WTC11 (cell line): ENCODE results near the gene ALDH2. TPM values are rescaled to one million over a fixed set of nuclear protein-coding genes. Genes with fewer than 3 reads are reported as not detected.
A peak's percentile ranks its signal among the peaks of the same experiment; 100 is the strongest.
"Not testable (repeated sequence)": the region's sequence is repeated elsewhere in the genome, so short reads cannot be mapped to it uniquely, and the experiment has no call there.

Source experiments
- ATAC-seq: fragments of 200-7000 bp; cut with Tn5 transposase; 2 replicates; pipeline ENCODE4 v1.10.0; 2021; ENCODE audit warnings: mild to moderate bottlenecking, moderate library complexity
- CTCF ChIA-PET: fragments of 300-600 bp; sonication (Branson Sonifier 250); formaldehyde crosslinking; loops from one replicate; lab custom pipeline; 2021; ENCODE audit warnings: antibody characterized with exemption; lab: Charles Lee
- POLR2A ChIA-PET: fragments of 350-600 bp; sonication (Branson Sonifier 250); formaldehyde crosslinking; loops from one replicate; lab custom pipeline; 2021; ENCODE audit warnings: antibody characterized with exemption; lab: Charles Lee
- DNase-seq: peaks from one replicate; pipeline ENCODE4 v3.0.0; 2021; ENCODE audit warnings: low spot score
- H3K27ac Mint-ChIP-seq: 2 replicates; pipeline ENCODE4 v1.8.0; 2021; ENCODE audit warnings: mixed read lengths
- H3K27me3 Mint-ChIP-seq: 2 replicates; pipeline ENCODE4 v1.8.0; 2021; ENCODE audit warnings: low read depth, mild to moderate bottlenecking, moderate library complexity, mixed read lengths
- H3K36me3 Mint-ChIP-seq: 2 replicates; pipeline ENCODE4 v1.8.0; 2021; ENCODE audit warnings: mixed read lengths
- H3K4me1 Mint-ChIP-seq: 2 replicates; pipeline ENCODE4 v1.8.0; 2022; ENCODE audit warnings: mixed read lengths
- H3K4me3 Mint-ChIP-seq: 2 replicates; pipeline ENCODE4 v1.8.0; 2021; ENCODE audit warnings: mild to moderate bottlenecking, moderate library complexity, mixed read lengths
- H3K9me3 Mint-ChIP-seq: 2 replicates; pipeline ENCODE4 v1.8.0; 2021; ENCODE audit warnings: mixed read lengths
- CREB1 ChIP-seq: sonication (generic); formaldehyde crosslinking; IDR thresholded peaks from 2 replicates; pipeline ENCODE4 v1.8.0; 2023; ENCODE audit warnings: mild to moderate bottlenecking, missing genetic modification reagents
- CREM ChIP-seq: sonication (generic); formaldehyde crosslinking; IDR thresholded peaks from 2 replicates; pipeline ENCODE4 v1.8.1; 2022; ENCODE audit warnings: mild to moderate bottlenecking, missing genetic modification reagents, moderate library complexity
- CTCF ChIP-seq: fragments of 200-600 bp; IDR thresholded peaks from 2 replicates; pipeline ENCODE4 v1.8.0; 2022; ENCODE audit warnings: antibody characterized with exemption
- FOXJ3 ChIP-seq: sonication (generic); formaldehyde crosslinking; IDR thresholded peaks from 2 replicates; pipeline ENCODE4 v1.9.0; 2021; ENCODE audit warnings: missing genetic modification reagents, mild to moderate bottlenecking, borderline replicate concordance
- FOXP4 ChIP-seq: sonication (generic); formaldehyde crosslinking; IDR thresholded peaks from 2 replicates; pipeline ENCODE4 v1.8.0; 2022; ENCODE audit warnings: mild to moderate bottlenecking, missing genetic modification reagents
- GTF2I ChIP-seq: fragments of 250-450 bp; sonication (Bioruptor Pico); conservative IDR thresholded peaks from 2 replicates; pipeline ENCODE4 v1.4.0; 2021; ENCODE audit warnings: mild to moderate bottlenecking
- HMGA2 ChIP-seq: fragments of 250-450 bp; sonication (Bioruptor Pico); IDR thresholded peaks from 2 replicates; pipeline ENCODE4 v1.4.0; 2021; ENCODE audit warnings: mild to moderate bottlenecking, moderate library complexity
- JAZF1 ChIP-seq: fragments of 250-450 bp; sonication (Bioruptor Pico); IDR thresholded peaks from 2 replicates; pipeline ENCODE4 v1.9.0; 2021; ENCODE audit warnings: moderate library complexity, mild to moderate bottlenecking, inconsistent platforms
- NFE2L1 ChIP-seq: sonication (generic); formaldehyde crosslinking; IDR thresholded peaks from 2 replicates; pipeline ENCODE4 v1.8.1; 2023; ENCODE audit warnings: missing genetic modification reagents
- PRDM15 ChIP-seq: sonication (generic); formaldehyde crosslinking; IDR thresholded peaks from 2 replicates; pipeline ENCODE4 v1.8.0; 2022; ENCODE audit warnings: missing genetic modification reagents
- TEAD4 ChIP-seq: sonication (generic); formaldehyde crosslinking; IDR thresholded peaks from 2 replicates; pipeline ENCODE4 v1.8.0; 2022; ENCODE audit warnings: mild to moderate bottlenecking, missing genetic modification reagents
- ZBTB43 ChIP-seq: sonication (generic); formaldehyde crosslinking; IDR thresholded peaks from 2 replicates; pipeline ENCODE4 v1.8.1; 2023; ENCODE audit warnings: mild to moderate bottlenecking, missing genetic modification reagents
- ZMAT4 ChIP-seq: fragments of 250-450 bp; sonication (Bioruptor Pico); IDR thresholded peaks from 2 replicates; pipeline ENCODE4 v1.9.0; 2021; ENCODE audit warnings: mild to moderate bottlenecking
- ZNF219 ChIP-seq: sonication (generic); formaldehyde crosslinking; IDR thresholded peaks from 2 replicates; pipeline ENCODE4 v1.8.0; 2023; ENCODE audit warnings: missing genetic modification reagents, mild to moderate bottlenecking, borderline replicate concordance
- ZNF317 ChIP-seq: sonication (generic); formaldehyde crosslinking; IDR thresholded peaks from 2 replicates; pipeline ENCODE4 v1.8.1; 2023; ENCODE audit warnings: low read depth, mild to moderate bottlenecking, moderate library complexity, missing genetic modification reagents, borderline replicate concordance
- total RNA-seq: library from RNA; stranded (reverse); gene quantifications from 3 replicates; pipeline ENCODE4 v1.2.3, GENCODE V29; 2021
- TF ChIP-seq, protein P1 (sequence below): sonication (generic); formaldehyde crosslinking; IDR thresholded peaks from 2 replicates; pipeline ENCODE4 v1.8.1; 2023; ENCODE audit warnings: mild to moderate bottlenecking, missing genetic modification reagents, moderate library complexity
- TF ChIP-seq, protein P2 (sequence below): fragments of 250-450 bp; sonication (Bioruptor Pico); IDR thresholded peaks from 2 replicates; pipeline ENCODE4 v2.1.2; 2022; ENCODE audit warnings: mild to moderate bottlenecking, moderate library complexity
- TF ChIP-seq, protein P3 (sequence below): sonication (generic); formaldehyde crosslinking; IDR thresholded peaks from 2 replicates; pipeline ENCODE4 v1.8.1; 2022; ENCODE audit warnings: missing genetic modification reagents, borderline replicate concordance

The ALDH2 gene
- total RNA-seq, 1 experiment from 2014 or later, result 36.7 TPM

GRCh38 chr12:111823891-111824290 lies 57.2 kb downstream of the ALDH2 start (continued):
- TF ChIP-seq, protein P1, sequence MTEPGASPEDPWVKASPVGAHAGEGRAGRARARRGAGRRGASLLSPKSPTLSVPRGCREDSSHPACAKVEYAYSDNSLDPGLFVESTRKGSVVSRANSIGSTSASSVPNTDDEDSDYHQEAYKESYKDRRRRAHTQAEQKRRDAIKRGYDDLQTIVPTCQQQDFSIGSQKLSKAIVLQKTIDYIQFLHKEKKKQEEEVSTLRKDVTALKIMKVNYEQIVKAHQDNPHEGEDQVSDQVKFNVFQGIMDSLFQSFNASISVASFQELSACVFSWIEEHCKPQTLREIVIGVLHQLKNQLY, result no peak
- TF ChIP-seq PRDM15 (no peak), ZMAT4 (CRISPR knock-in tag) (no peak), ZBTB43 (CRISPR knock-in tag) (no peak), FOXJ3 (CRISPR knock-in tag) (no peak)

- H3K9me3 Mint-ChIP-seq, result peaks cover 50% of the 10 kb centered on the region
- H3K27me3 Mint-ChIP-seq, ATAC-seq, POLR2A ChIA-PET, H3K27ac Mint-ChIP-seq, DNase-seq, H3K4me3 Mint-ChIP-seq: not testable (repeated sequence)
- TF ChIP-seq CTCF, result peak; percentile 25; the same call in 1 of the 2 replicates
- H3K4me1 Mint-ChIP-seq, result peaks cover 18% of the 10 kb centered on the region
- H3K36me3 Mint-ChIP-seq, result peaks cover 22% of the 10 kb centered on the region
- CTCF ChIA-PET, result interaction anchor here (1.3 kb wide), 1 partner anchor 10 kb away, joined by 3 read pairs; no protein-coding TSS in a partner anchor
These were observed 57.6 kb downstream of the ALDH2 start for GRCh38 chr12:111824312-111824711.

- no peak for DNase-seq
- H3K9me3 Mint-ChIP-seq, result peaks cover 40% of the 10 kb centered on the region
- no peak for ATAC-seq
- peaks cover 11% of the 10 kb centered on the region; the same call in 1 of the 2 replicates for H3K4me1 Mint-ChIP-seq
- H3K36me3 Mint-ChIP-seq, result peaks cover 18% of the 10 kb centered on the region
- no peak overlapping the region for H3K4me3 Mint-ChIP-seq
- ChIA-PET POLR2A (no interaction called here), CTCF (interaction anchor here (0.6 kb wide), 2 partner anchors 149 to 183 kb away, joined by 3 read pairs; no protein-coding TSS in a partner anchor)
- no peak overlapping the region for H3K27ac Mint-ChIP-seq
- H3K27me3 Mint-ChIP-seq, result peaks cover 3% of the 10 kb centered on the region; the same call in 1 of the 2 replicates
- TF ChIP-seq ZNF317 (CRISPR knock-in tag), result no peak
- TF ChIP-seq, protein P2, sequence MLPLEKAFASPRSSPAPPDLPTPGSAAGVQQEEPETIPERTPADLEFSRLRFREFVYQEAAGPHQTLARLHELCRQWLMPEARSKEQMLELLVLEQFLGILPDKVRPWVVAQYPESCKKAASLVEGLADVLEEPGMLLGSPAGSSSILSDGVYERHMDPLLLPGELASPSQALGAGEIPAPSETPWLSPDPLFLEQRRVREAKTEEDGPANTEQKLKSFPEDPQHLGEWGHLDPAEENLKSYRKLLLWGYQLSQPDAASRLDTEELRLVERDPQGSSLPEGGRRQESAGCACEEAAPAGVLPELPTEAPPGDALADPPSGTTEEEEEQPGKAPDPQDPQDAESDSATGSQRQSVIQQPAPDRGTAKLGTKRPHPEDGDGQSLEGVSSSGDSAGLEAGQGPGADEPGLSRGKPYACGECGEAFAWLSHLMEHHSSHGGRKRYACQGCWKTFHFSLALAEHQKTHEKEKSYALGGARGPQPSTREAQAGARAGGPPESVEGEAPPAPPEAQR (CRISPR knock-in tag), result no peak
- no peak for TF ChIP-seq ZBTB43 (CRISPR knock-in tag)
- TF ChIP-seq GTF2I (CRISPR knock-in tag), result no peak
- TF ChIP-seq FOXP4 (CRISPR knock-in tag), result no peak
- no peak for TF ChIP-seq ZNF219 (CRISPR knock-in tag)
- TF ChIP-seq FOXJ3 (CRISPR knock-in tag), result no peak
- TF ChIP-seq NFE2L1 (CRISPR knock-in tag), result no peak
- TF ChIP-seq CREM, result no peak
- TF ChIP-seq CREB1 (CRISPR knock-in tag), result no peak
- no peak for TF ChIP-seq TEAD4 (CRISPR knock-in tag)
- TF ChIP-seq, protein P3, sequence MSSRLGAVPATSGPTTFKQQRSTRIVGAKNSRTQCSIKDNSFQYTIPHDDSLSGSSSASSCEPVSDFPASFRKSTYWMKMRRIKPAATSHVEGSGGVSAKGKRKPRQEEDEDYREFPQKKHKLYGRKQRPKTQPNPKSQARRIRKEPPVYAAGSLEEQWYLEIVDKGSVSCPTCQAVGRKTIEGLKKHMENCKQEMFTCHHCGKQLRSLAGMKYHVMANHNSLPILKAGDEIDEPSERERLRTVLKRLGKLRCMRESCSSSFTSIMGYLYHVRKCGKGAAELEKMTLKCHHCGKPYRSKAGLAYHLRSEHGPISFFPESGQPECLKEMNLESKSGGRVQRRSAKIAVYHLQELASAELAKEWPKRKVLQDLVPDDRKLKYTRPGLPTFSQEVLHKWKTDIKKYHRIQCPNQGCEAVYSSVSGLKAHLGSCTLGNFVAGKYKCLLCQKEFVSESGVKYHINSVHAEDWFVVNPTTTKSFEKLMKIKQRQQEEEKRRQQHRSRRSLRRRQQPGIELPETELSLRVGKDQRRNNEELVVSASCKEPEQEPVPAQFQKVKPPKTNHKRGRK (CRISPR knock-in tag), result no peak
- no peak for TF ChIP-seq HMGA2 (CRISPR knock-in tag)
- no peak for TF ChIP-seq JAZF1 (CRISPR knock-in tag)
These were observed 58.8 kb downstream of the ALDH2 start for GRCh38 chr12:111825509-111825908.
